AG04449 (cell line): ENCODE measurements around the gene SMG9.

Experiments used
- CTCF ChIA-PET: fragments of 350-600 bp; formaldehyde crosslinking; extraction: SDS; loops from one replicate; lab custom pipeline; 2021; ENCODE audit warnings: antibody characterized with exemption; lab: Yijun Ruan, JAX
- POLR2A ChIA-PET: fragments of 400-600, 350-600 bp; formaldehyde crosslinking; extraction: SDS; loops from one replicate; lab custom pipeline; 2020; ENCODE audit warnings: antibody characterized with exemption, inconsistent platforms; lab: Yijun Ruan, JAX
- DNase-seq: peaks from one replicate; pipeline ENCODE4 v3.0.0-alpha.2; 2010; ENCODE audit warnings: low read depth, low spot score
- H3K4me3 ChIP-seq: 2 replicates; pipeline ENCODE4 v1.5.1; 2011; ENCODE audit warnings: low read depth, mild to moderate bottlenecking, control low read depth, low read length
- CTCF ChIP-seq: IDR thresholded peaks from one replicate; pipeline ENCODE4 v1.5.1; 2011; ENCODE audit warnings: mild to moderate bottlenecking, moderate library complexity, low read length, control low read depth, inconsistent platforms; ENCODE audit not compliant: insufficient read depth; ENCODE audit errors: missing control alignments

The SMG9 gene

DNA sequence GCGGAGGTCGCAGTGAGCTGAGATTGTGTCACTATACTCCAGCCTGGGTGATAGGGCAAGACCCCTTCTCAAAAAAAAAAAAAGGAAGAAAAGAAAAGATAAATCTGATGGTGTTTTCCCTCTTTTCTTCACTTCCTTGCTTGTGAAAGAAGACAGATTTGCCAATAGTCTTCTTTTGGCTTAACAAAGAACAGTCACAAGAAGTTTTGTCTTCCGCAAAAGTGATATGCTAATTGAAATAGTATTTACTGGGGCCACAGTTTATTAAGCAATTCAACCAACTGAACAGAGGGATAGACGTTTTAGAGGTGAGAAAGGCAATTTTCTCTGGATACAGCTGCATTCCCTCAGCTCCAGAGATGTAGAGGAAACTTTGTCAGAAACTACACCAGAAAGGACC is 61.9 kb downstream of the SMG9 start:
- TF ChIP-seq CTCF: no peak
- no peak for DNase-seq
- POLR2A ChIA-PET: no interaction called here
- no peak overlapping the region for H3K4me3 ChIP-seq
- CTCF ChIA-PET: no interaction called here

GRCh38 chr19:43692385-43692784 is 62.4 kb downstream of the SMG9 start:
- ChIA-PET CTCF (interaction anchor here (1.0 kb wide), 1 partner anchor 11 kb away, joined by 3 read pairs; no protein-coding TSS in a partner anchor), POLR2A (no interaction called here)
- H3K4me3 ChIP-seq: no peak overlapping the region
- DNase-seq: no peak
- no peak for TF ChIP-seq CTCF

GRCh38 chr19:43691755-43692154 is 63.0 kb downstream of the SMG9 start:
- ChIA-PET POLR2A (no interaction called here), CTCF (interaction anchor here (1.0 kb wide), 1 partner anchor 10 kb away, joined by 3 read pairs; no protein-coding TSS in a partner anchor)
- no peak overlapping the region for H3K4me3 ChIP-seq
- no peak for DNase-seq
- no peak for TF ChIP-seq CTCF

- ChIA-PET POLR2A (no interaction called here), CTCF (no interaction called here)
- H3K4me3 ChIP-seq: no peak overlapping the region
- DNase-seq: no peak
- no peak for TF ChIP-seq CTCF
Measured at GRCh38 chr19:43690890-43691289, 63.9 kb downstream of the SMG9 start.

GRCh38 chr19:43690444-43690843 is 64.3 kb downstream of the SMG9 start:
- no peak overlapping the region for H3K4me3 ChIP-seq
- no peak for DNase-seq
- CTCF ChIA-PET: no interaction called here
- POLR2A ChIA-PET: no interaction called here
- TF ChIP-seq CTCF: no peak

DNA sequence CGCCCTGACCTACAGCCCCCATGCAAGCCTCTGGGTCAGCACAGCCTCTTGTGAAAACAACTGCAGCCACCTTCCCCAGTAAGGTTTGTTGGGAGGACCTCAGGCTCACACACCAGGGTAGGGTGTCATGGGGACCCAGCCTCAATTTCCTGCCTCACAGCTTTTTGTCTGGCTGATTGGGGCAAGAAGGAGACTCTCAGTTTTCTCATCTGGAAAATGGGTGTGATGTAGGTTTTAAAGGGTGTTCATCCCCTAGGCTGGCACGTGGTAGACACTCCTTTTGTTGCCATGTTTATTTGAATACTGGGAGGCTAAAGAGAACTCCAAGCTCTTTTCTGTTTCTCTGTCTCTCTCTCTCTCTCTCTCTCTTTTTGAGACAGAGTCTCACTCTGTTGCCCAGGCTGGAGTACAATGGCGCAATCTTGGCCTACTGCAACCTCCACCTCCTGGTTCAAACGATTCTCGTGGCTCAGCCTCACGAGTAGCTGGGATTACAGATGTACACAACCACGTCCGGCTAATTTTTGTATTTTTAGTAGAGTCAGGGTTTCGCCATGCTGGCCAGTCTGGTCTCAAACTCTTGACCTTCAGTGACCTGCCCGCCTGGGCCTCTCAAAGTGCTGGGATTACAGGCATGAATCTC is 66.6 kb downstream of the SMG9 start:
- no peak for TF ChIP-seq CTCF
- CTCF ChIA-PET: interaction anchor here (0.6 to 2.3 kb wide), 3 partner anchors 10 to 122 kb away, joined by 3 to 7 read pairs (median 3); no protein-coding TSS in a partner anchor
- no peak overlapping the region for H3K4me3 ChIP-seq
- POLR2A ChIA-PET: interaction anchor here (1.0 to 1.6 kb wide), 2 partner anchors 20 to 67 kb away, joined by 4 to 6 read pairs; partner anchors contain the start of gene SMG9
- DNase-seq: no peak
